Measurements from ENCODE around the gene BRINP3. TPM values are rescaled to one million over a fixed set of nuclear protein-coding genes. Genes with fewer than 3 reads are reported as not detected.

The BRINP3 gene
- total and polyA plus RNA-seq, 9 of the 15 experiments (the other 6 are each of a cell fraction or from before 2014, with no cell fraction given), result 0.09 to 0.75 (median 0.19) TPM; not detected in 1

DNA sequence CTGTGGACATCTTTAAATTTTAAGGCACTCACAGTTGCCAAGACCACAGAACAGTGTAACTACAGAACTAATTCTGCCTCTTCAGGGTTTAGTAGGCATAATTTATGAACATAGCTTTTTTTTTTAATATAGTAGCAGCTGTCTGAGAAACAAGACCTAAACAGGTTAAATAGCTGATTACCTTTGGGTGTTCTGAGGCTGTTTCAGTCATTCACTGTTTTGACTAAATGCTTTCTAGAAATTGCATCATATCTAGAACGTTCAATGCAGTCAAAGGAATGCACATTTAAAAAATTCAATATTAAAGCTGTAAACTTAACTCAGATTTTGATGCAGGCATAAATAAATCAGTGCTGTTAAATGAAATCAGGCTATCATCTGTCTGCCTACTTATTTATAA is 101.6 kb downstream of the BRINP3 start (continued):
- TF ChIP-seq CEBPG (CRISPR knock-in tag; IDR thresholded peaks at IDR 0.05) (no peak), CEBPG (tag; conservative IDR thresholded peaks at IDR 0.05 in 1 of 2, IDR thresholded peaks at IDR 0.05 in 1 of 2) (peak in 1 of 2 experiments; percentile 56; a peak in 3 of 4 replicates), MEF2D (tag; conservative IDR thresholded peaks at IDR 0.05; ENCODE audit: low read depth) (no peak), RBM14 (IDR thresholded peaks at IDR 0.05; ENCODE audit: borderline replicate concordance, insufficient read depth, low read depth, low read length) (no peak), ZNF695 (CRISPR knock-in tag; IDR thresholded peaks at IDR 0.05) (no peak), ZNF324 (CRISPR knock-in tag; IDR thresholded peaks at IDR 0.05) (no peak), MTA2 (IDR thresholded peaks at IDR 0.05; ENCODE audit: low read depth) (no peak)
- TF ChIP-seq, protein P1, sequence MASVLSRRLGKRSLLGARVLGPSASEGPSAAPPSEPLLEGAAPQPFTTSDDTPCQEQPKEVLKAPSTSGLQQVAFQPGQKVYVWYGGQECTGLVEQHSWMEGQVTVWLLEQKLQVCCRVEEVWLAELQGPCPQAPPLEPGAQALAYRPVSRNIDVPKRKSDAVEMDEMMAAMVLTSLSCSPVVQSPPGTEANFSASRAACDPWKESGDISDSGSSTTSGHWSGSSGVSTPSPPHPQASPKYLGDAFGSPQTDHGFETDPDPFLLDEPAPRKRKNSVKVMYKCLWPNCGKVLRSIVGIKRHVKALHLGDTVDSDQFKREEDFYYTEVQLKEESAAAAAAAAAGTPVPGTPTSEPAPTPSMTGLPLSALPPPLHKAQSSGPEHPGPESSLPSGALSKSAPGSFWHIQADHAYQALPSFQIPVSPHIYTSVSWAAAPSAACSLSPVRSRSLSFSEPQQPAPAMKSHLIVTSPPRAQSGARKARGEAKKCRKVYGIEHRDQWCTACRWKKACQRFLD (CRISPR knock-in tag; IDR thresholded peaks at IDR 0.05), result no peak

DNA sequence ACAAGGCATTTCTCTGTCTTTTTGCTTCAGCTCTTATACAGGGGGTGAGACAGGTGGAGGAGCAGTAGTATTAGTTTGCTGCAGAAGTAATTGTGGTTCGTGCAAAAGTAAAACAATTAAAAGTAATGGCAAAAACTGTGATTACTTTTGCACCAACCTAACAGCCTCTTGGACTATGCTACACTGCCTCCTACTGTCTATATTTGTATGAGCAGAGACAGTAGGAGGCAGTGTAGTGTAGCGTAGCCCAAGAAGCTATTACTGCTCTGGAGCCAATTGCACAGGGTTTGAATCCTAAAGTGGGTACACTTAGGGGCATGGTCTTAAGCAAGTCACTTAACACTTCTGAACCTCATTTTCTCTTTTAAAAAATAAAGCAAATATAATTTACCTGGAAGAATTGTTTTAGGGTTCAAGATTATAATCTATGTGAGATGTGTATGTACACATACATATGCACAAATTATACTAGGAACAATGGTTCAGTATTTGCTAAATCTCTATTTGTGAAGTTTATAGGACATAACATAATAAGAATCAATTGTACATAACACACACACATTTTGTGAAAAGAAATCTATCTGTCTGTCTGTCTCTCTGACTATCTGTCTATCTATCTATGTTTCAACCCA is 103.8 kb downstream of the BRINP3 start:
- ATAC-seq (no peak), FAIRE-seq (no peak), DNase-seq (ENCODE audit: extremely low read depth in 1 of 4, low spot score in 3 of 4) (no peak)
- Histone ChIP-seq H3K4me1 (replicated peaks in 1 of 2; ENCODE audit: control insufficient read depth in 2 of 2, insufficient read depth in 2 of 2, low read length in 2 of 2) (no peaks in the 10 kb centered on the region), H3K27ac (ENCODE audit: extremely low read depth, low read depth, low read length) (no peak overlapping the region), H2AFZ (ENCODE audit: low read depth, low read length) (no peak overlapping the region), H3K4me3 (no peak overlapping the region), H3K9ac (ENCODE audit: insufficient read depth in 1 of 2, low read depth in 2 of 2, low read length in 2 of 2) (no peak overlapping the region), H3K9me1 (ENCODE audit: control insufficient read depth, insufficient read depth, low read length) (no peaks in the 10 kb centered on the region), H3K79me2 (ENCODE audit: control insufficient read depth, insufficient read depth, low read length) (no peaks in the 10 kb centered on the region), H3K36me3 (ENCODE audit: control insufficient read depth, insufficient read depth, low read length) (no peaks in the 10 kb centered on the region), H3K27me3 (ENCODE audit: control insufficient read depth in 2 of 2, insufficient read depth in 2 of 2, low read length in 2 of 2) (no peaks in the 10 kb centered on the region), H3K9me3 (replicated peaks; ENCODE audit: control insufficient read depth, insufficient read depth, low read depth, low read length) (peaks cover 1% of the 10 kb centered on the region; the same call in 1 of the 2 replicates), H3K4me2 (ENCODE audit: insufficient read depth, low read length) (no peak overlapping the region), H4K20me1 (replicated peaks; ENCODE audit: control insufficient read depth, insufficient read depth, low read length) (no peaks in the 10 kb centered on the region)
- BruUV-seq (replicated peaks), result no TSS peak
- CTCF ChIA-PET (ENCODE audit: low intra/inter-chr PET ratio), result no interaction called here
- in situ Hi-C loops (cut with MboI), result no loop called here
- WGBS (ENCODE audit: insufficient coverage, low coverage, missing lambda C conversion rate), result 3% methylated on average over 2 of the region's 2 CpGs
- intact Hi-C loops (cut with micrococcal nuclease), result no loop called here
- peak; percentile 15 to 46 (median 44); a peak in 4 of 6 replicates for TF ChIP-seq CTCF (IDR thresholded peaks at IDR 0.05 in 2 of 3, conservative IDR thresholded peaks at IDR 0.05 in 1 of 3; ENCODE audit: insufficient read depth in 2 of 3, low read depth in 1 of 3, low read length in 3 of 3)
- 0 out of 4 replicates have a peak, but pooled peaks of 1 of the 2 experiments have one; percentile 28 for TF ChIP-seq RAD21 (CRISPR knock-in tag; conservative IDR thresholded peaks at IDR 0.05 in 1 of 2, IDR thresholded peaks at IDR 0.05 in 1 of 2)
- TF ChIP-seq TCF3 (CRISPR knock-in tag; IDR thresholded peaks at IDR 0.05), result no peak
- TF ChIP-seq KLF13 (tag; IDR thresholded peaks at IDR 0.05; ENCODE audit: borderline replicate concordance, low read depth), result no peak
- POLR2A ChIA-PET, result no interaction called here
